Testis (tissue), 2 donors: ENCODE measurements around the gene PFKL.

Experiments used
- CTCF ChIP-seq, 3 experiments: fragments of 450-650 bp in 2 of 3; fragments of 200-600 bp in 1 of 3; sonication (generic) in 1 of 3; IDR thresholded peaks; one replicate each; pipeline ENCODE4 v1.5.1; 2016 to 2019; ENCODE audit warnings: antibody characterized with exemption in 3 of 3, mild to moderate bottlenecking in 2 of 3, moderate library complexity in 1 of 3
- POLR2A ChIP-seq: fragments of 450-650 bp; IDR thresholded peaks from one replicate; pipeline ENCODE4 v1.6.1; 2017; ENCODE audit warnings: antibody characterized with exemption, mild to moderate bottlenecking, moderate library complexity

- no peak for TF ChIP-seq CTCF (IDR thresholded peaks at IDR 0.05)
- no peak for TF ChIP-seq POLR2A
Measured at GRCh38 chr21:44371596-44371995, 71.7 kb downstream of the PFKL start.
